HepG2 (cell line): ENCODE data around the gene LYPD4. TPM values are rescaled to one million over a fixed set of nuclear protein-coding genes. Genes with fewer than 3 reads are reported as not detected.

Source experiments
- ATAC-seq: fragments of 200-7000 bp; cut with Tn5 transposase; 3 replicates; pipeline ENCODE4 v1.9.1; 2020; ENCODE audit warnings: mild to moderate bottlenecking, moderate library complexity
- BruUV-seq: library from RNA; stranded (reverse); fragments of 400-500 nt; replicated peaks from 2 replicates; lab custom pipeline; 2021; lab: Mats Ljungman, UMichigan
- CTCF ChIA-PET: fragments of 300-600 bp; formaldehyde crosslinking; extraction: SDS; loops from one replicate; lab custom pipeline; 2021; ENCODE audit warnings: low total read pairs, inconsistent platforms, low intra/inter-chr PET ratio; lab: Yijun Ruan, JAX
- POLR2A ChIA-PET: fragments of 350-600 bp; sonication (Branson Sonifier 250); formaldehyde crosslinking; loops from one replicate; lab custom pipeline; 2020; ENCODE audit warnings: antibody characterized with exemption, inconsistent platforms; lab: Yijun Ruan, JAX
- DNase-seq: peaks from one replicate; pipeline ENCODE4 v3.0.0-alpha.2; 2015; ENCODE audit warnings: low spot score
- FAIRE-seq: peaks from 3 replicates; lab custom pipeline; 2011; peaks lifted over from hg19 to GRCh38; lab: Jason Lieb, UNC
- H2AFZ ChIP-seq: one replicate; pipeline ENCODE4 v1.6.1; 2011; ENCODE audit warnings: low read length, inconsistent platforms
- H3K27ac ChIP-seq: fragments of 300-600 bp; 3 replicates; pipeline ENCODE4 v1.8.0; 2011; ENCODE audit warnings: mixed run types, mild to moderate bottlenecking, mixed read lengths, low read length, inconsistent platforms; ENCODE audit not compliant: insufficient read depth; ENCODE audit errors: extremely low read length
- H3K27me3 ChIP-seq, 2 experiments: fragments of 200-600 bp in 1 of 2; 2 replicates in 1 of 2; 3 replicates in 1 of 2; pipeline versions ENCODE4 v1.6.0 to v1.8.0; 2011; ENCODE audit warnings: low read length in 2 of 2, mild to moderate bottlenecking in 2 of 2, moderate library complexity in 2 of 2, inconsistent platforms in 1 of 2; ENCODE audit not compliant: insufficient read depth in 2 of 2, control insufficient read depth in 1 of 2
- H3K36me3 ChIP-seq, 2 experiments: fragments of 200-600 bp in 1 of 2; replicated peaks in 1 of 2; 2 replicates in 1 of 2; 3 replicates in 1 of 2; pipeline versions ENCODE4 v1.5.1 to v1.8.0; 2011; ENCODE audit warnings: low read length in 2 of 2, inconsistent platforms in 1 of 2; ENCODE audit not compliant: insufficient read depth in 2 of 2, control insufficient read depth in 1 of 2
- H3K4me1 ChIP-seq: 2 replicates; pipeline ENCODE4 v1.5.1; 2012; ENCODE audit warnings: low read length, inconsistent platforms; ENCODE audit not compliant: insufficient read depth
- H3K4me2 ChIP-seq: 2 replicates; pipeline ENCODE4 v1.6.0; 2011; ENCODE audit warnings: low read depth, low read length, inconsistent platforms
- H3K4me3 ChIP-seq, 3 experiments: fragments of 200-600 bp in 1 of 3; sonication (generic), shearing (Covaris generic) in 1 of 3; replicated peaks in 1 of 3; 2 replicates each; pipeline ENCODE4 v1.5.1; 2011 to 2016; ENCODE audit warnings: low read length in 3 of 3, inconsistent platforms in 2 of 3, low read depth in 2 of 3, mild to moderate bottlenecking in 2 of 3, control low read depth in 1 of 3, mixed read lengths in 1 of 3; ENCODE audit not compliant: insufficient read depth in 1 of 3
- H3K79me2 ChIP-seq: one replicate; pipeline ENCODE4 v1.6.1; 2011; ENCODE audit warnings: low read length, inconsistent platforms; ENCODE audit not compliant: insufficient read depth
- H3K9ac ChIP-seq: 2 replicates; pipeline ENCODE4 v1.6.0; 2011; ENCODE audit warnings: mild to moderate bottlenecking, low read depth, low read length, inconsistent platforms; ENCODE audit not compliant: insufficient read depth
- H3K9me3 ChIP-seq: 2 replicates; pipeline ENCODE4 v1.5.1; 2012; ENCODE audit warnings: mild to moderate bottlenecking, low read length
- H4K20me1 ChIP-seq: 2 replicates; pipeline ENCODE4 v1.6.0; 2011; ENCODE audit warnings: inconsistent platforms, mild to moderate bottlenecking, low read length, moderate library complexity; ENCODE audit not compliant: insufficient read depth
- AGO1 ChIP-seq: fragments of 200-400 bp; formaldehyde crosslinking; IDR thresholded peaks from 2 replicates; pipeline ENCODE4 v1.6.1; 2017; ENCODE audit warnings: mild to moderate bottlenecking, low read depth, low read length, moderate library complexity; ENCODE audit not compliant: poor library complexity, severe bottlenecking
- AGO2 ChIP-seq: fragments of 200-400 bp; formaldehyde crosslinking; optimal IDR thresholded peaks from 2 replicates; pipeline ENCODE3; 2017; ENCODE audit warnings: mild to moderate bottlenecking, low read depth, low read length, moderate library complexity
- ATF5 ChIP-seq: sonication (generic); formaldehyde crosslinking; IDR thresholded peaks from 2 replicates; pipeline ENCODE4 v1.4.0; 2020; ENCODE audit warnings: mild to moderate bottlenecking, low read depth, missing genetic modification reagents
- EEA1 ChIP-seq: sonication (generic); formaldehyde crosslinking; IDR thresholded peaks from 2 replicates; pipeline ENCODE4 v1.5.1; 2020; ENCODE audit warnings: mild to moderate bottlenecking, missing genetic modification reagents, borderline replicate concordance
- HES4 ChIP-seq: sonication (generic); formaldehyde crosslinking; IDR thresholded peaks from 2 replicates; pipeline ENCODE4 v1.9.0; 2021; ENCODE audit warnings: mild to moderate bottlenecking, missing genetic modification reagents, borderline replicate concordance
- HNF1A ChIP-seq, 2 experiments: sonication (generic) in 1 of 2; formaldehyde crosslinking in 1 of 2; IDR thresholded peaks; 2 replicates each; pipeline versions ENCODE4 v1.4.0 to v1.6.1; 2016 to 2020; ENCODE audit warnings: borderline replicate concordance in 1 of 2, low read depth in 1 of 2, mild to moderate bottlenecking in 1 of 2, missing genetic modification reagents in 1 of 2
- MAFG ChIP-seq: sonication (generic); formaldehyde crosslinking; IDR thresholded peaks from 2 replicates; pipeline ENCODE4 v1.5.1; 2020; ENCODE audit warnings: mild to moderate bottlenecking, missing genetic modification reagents
- MZF1 ChIP-seq: sonication (generic); formaldehyde crosslinking; IDR thresholded peaks from 2 replicates; pipeline ENCODE4 v1.8.1; 2023; ENCODE audit warnings: mild to moderate bottlenecking, missing genetic modification reagents, borderline replicate concordance
- SP140L ChIP-seq: sonication (generic); formaldehyde crosslinking; IDR thresholded peaks from 2 replicates; pipeline ENCODE4 v1.4.0; 2020; ENCODE audit warnings: missing genetic modification reagents, borderline replicate concordance
- SP2 ChIP-seq: sonication (generic); formaldehyde crosslinking; IDR thresholded peaks from 2 replicates; pipeline ENCODE4 v1.5.1; 2020; ENCODE audit warnings: mild to moderate bottlenecking, missing genetic modification reagents
- ZBTB46 ChIP-seq: sonication (generic); formaldehyde crosslinking; IDR thresholded peaks from 2 replicates; pipeline ENCODE4 v1.4.0; 2020; ENCODE audit warnings: mild to moderate bottlenecking, missing genetic modification reagents, borderline replicate concordance
- ZNF205 ChIP-seq: IDR thresholded peaks from 2 replicates; pipeline ENCODE4 v1.6.1; 2018; ENCODE audit warnings: missing biosample characterization, missing genetic modification reagents
- ZNF326 ChIP-seq: sonication (generic); formaldehyde crosslinking; IDR thresholded peaks from 2 replicates; pipeline ENCODE4 v1.4.0; 2020; ENCODE audit warnings: missing genetic modification reagents, borderline replicate concordance
- ZNF430 ChIP-seq: sonication (generic); formaldehyde crosslinking; IDR thresholded peaks from 2 replicates; pipeline ENCODE4 v1.9.0; 2021; ENCODE audit warnings: mild to moderate bottlenecking, missing genetic modification reagents
- ZNF788 ChIP-seq: sonication (generic); formaldehyde crosslinking; IDR thresholded peaks from 2 replicates; pipeline ENCODE4 v1.5.0; 2020; ENCODE audit warnings: mild to moderate bottlenecking, missing genetic modification reagents, borderline replicate concordance
- WGBS: methylation state at CpG from one replicate; pipeline ENCODE4 v1.1.6; 2017; ENCODE audit warnings: low lambda C conversion rate; 5-methylcytosine and 5-hydroxymethylcytosine counted together
- in situ Hi-C: cut with HindIII; loops from 2 replicates; pipeline ENCODE4 v1.10.0; 2017; ENCODE audit warnings: low pct_unique_long_range_greater_than_20kb; ENCODE audit not compliant: extremely low pct_ligation_motif_present
- intact Hi-C: fragments of 100-400 bp; cut with micrococcal nuclease; formaldehyde crosslinking; loops from one replicate; pipeline ENCODE4 v1.10.0; 2022; ENCODE audit not compliant: unreplicated experiment
- polyA plus RNA-seq, 8 experiments: library from polyadenylated mRNA; depleted of rRNA in 3 of 8; stranded (reverse) in 7 of 8; unstranded in 1 of 8; fragments of >200 nt; fragmentation: Illumina TruSeq in 4 of 8; extraction: Trizol in 4 of 8; gene quantifications; 2 replicates each; pipeline versions ENCODE4 v1.2.1 to v1.2.3, GENCODE V29; 2011 to 2016; ENCODE audit warnings: low read depth in 4 of 8, missing spikeins in 1 of 8, mixed read lengths in 1 of 8; ENCODE audit not compliant: insufficient read depth in 1 of 8
- total RNA-seq, 5 experiments: library from RNA; depleted of rRNA; stranded (reverse); fragments of >200 nt; fragmentation: Illumina TruSeq; extraction: Trizol; gene quantifications; 2 replicates each; pipeline ENCODE4 v1.2.3, GENCODE V29; 2016; ENCODE audit warnings: low read depth in 1 of 5

LYPD4 gene
- total and polyA plus RNA-seq, 2 of the 13 experiments (the other 11 are each of a cell fraction or from before 2014, with no cell fraction given): not detected

- TSS peak; percentile 97 for BruUV-seq
- POLR2A ChIA-PET: interaction anchor here (0.6 to 3.6 kb wide), 19 partner anchors 9 to 1511 kb away, joined by 3 to 72 read pairs (median 4); partner anchors contain the start of genes C19orf47, CEACAM1, DMAC2 and HNRNPUL1
- Histone ChIP-seq H3K9ac (peak within 1 kb of the TSS; percentile 99), H3K4me1 (peaks cover 44% of the 10 kb centered on the region), H3K4me2 (peak within 1 kb of the TSS; percentile 87), H3K4me3 (peak within 1 kb of the TSS; percentile 85 to 99 (median 95)), H2AFZ (no peak within 1 kb of the TSS), H3K79me2 (peaks cover 47% of the 10 kb centered on the region), H3K9me3 (no peaks in the 10 kb centered on the region), H3K27me3 (peaks cover 0 to 6% of the 10 kb centered on the region in 2 experiments; a peak in 2 of 5 replicates), H3K36me3 (peaks cover 20 to 41% of the 10 kb centered on the region in 2 experiments), H4K20me1 (peaks cover 40% of the 10 kb centered on the region), H3K27ac (peak within 1 kb of the TSS; percentile 84)
- peak; percentile 99 for FAIRE-seq
- in situ Hi-C loops: no loop called here
- CTCF ChIA-PET: no interaction called here
- peak; percentile 90 for ATAC-seq
- intact Hi-C loops: no loop called here
- WGBS: under 1% methylated on average over 42 of the region's 76 CpGs
- DNase-seq: peak; percentile 97
- TF ChIP-seq HNF1A (IDR thresholded peaks at IDR 0.05; ENCODE audit: low read depth) (peak; percentile 45; the same call in 1 of the 2 replicates), HNF1A (CRISPR knock-in tag; IDR thresholded peaks at IDR 0.05; ENCODE audit: borderline replicate concordance) (peak; percentile 66), ZNF205 (no peak; the same call in 1 of the 2 replicates), ATF5 (CRISPR knock-in tag) (no peak), SP140L (CRISPR knock-in tag) (no peak), ZNF788 (CRISPR knock-in tag) (peak; percentile 52; the same call in 1 of the 2 replicates), ZNF326 (CRISPR knock-in tag) (no peak), MZF1 (CRISPR knock-in tag) (no peak), HES4 (CRISPR knock-in tag) (peak; percentile 69), ZNF430 (CRISPR knock-in tag) (0 out of 2 replicates have a peak, but pooled peaks have one; percentile 72), MAFG (no peak), EEA1 (CRISPR knock-in tag) (peak; percentile 52), AGO2 (no peak), SP2 (CRISPR knock-in tag) (peak; percentile 86), ZBTB46 (no peak), AGO1 (no peak)
These were observed 15.3 kb upstream of the LYPD4 start, which contains the start of gene RPS19 for GRCh38 chr19:41859618-41860418. TSS of gene RPS19 (plus strand) at chr19:41860255. CDS start at chr19:41860775, 520 bp downstream.
